GM23338 (cell line): ENCODE measurements around the gene NUBP1. TPM values are rescaled to one million over a fixed set of nuclear protein-coding genes. Genes with fewer than 3 reads are reported as not detected.

Source experiments
- ATAC-seq: fragments of 200-7000 bp; cut with Tn5 transposase; 3 replicates; pipeline ENCODE4 v1.9.1; 2020
- DNase-seq: peaks from one replicate; pipeline ENCODE4 v3.0.0-alpha.2; 2015; ENCODE audit warnings: low spot score
- H2AFZ ChIP-seq: fragments of 200-600 bp; sonication (generic); 2 replicates; pipeline ENCODE4 v1.8.0; 2016; ENCODE audit warnings: antibody characterized with exemption, mild to moderate bottlenecking, moderate library complexity
- H3F3A ChIP-seq: fragments of 200-600 bp; sonication (generic); replicated peaks from 2 replicates; pipeline ENCODE4 v1.8.0; 2017; ENCODE audit warnings: antibody characterized with exemption, mixed run types, low read depth
- H3K27ac ChIP-seq: fragments of 200-600 bp; sonication (generic); 2 replicates; pipeline ENCODE4 v1.6.1; 2016; ENCODE audit warnings: low read depth
- H3K27me3 ChIP-seq: fragments of 200-600 bp; sonication (generic); 2 replicates; pipeline ENCODE4 v1.8.0; 2016; ENCODE audit warnings: mild to moderate bottlenecking, mixed run types, moderate library complexity; ENCODE audit not compliant: insufficient read depth
- H3K36me3 ChIP-seq: fragments of 200-600 bp; sonication (generic); 2 replicates; pipeline ENCODE4 v1.8.0; 2016; ENCODE audit warnings: mild to moderate bottlenecking; ENCODE audit not compliant: insufficient read depth
- H3K4me1 ChIP-seq: fragments of 200-600 bp; sonication (generic); 2 replicates; pipeline ENCODE4 v1.8.0; 2016; ENCODE audit warnings: mild to moderate bottlenecking, moderate library complexity; ENCODE audit not compliant: insufficient read depth
- H3K4me2 ChIP-seq: fragments of 200-600 bp; sonication (generic); 2 replicates; pipeline ENCODE4 v1.7.1; 2017; ENCODE audit warnings: mixed run types
- H3K4me3 ChIP-seq: fragments of 200-600 bp; sonication (generic); 2 replicates; pipeline ENCODE4 v1.6.1; 2016; ENCODE audit warnings: mixed run types
- H3K79me2 ChIP-seq: fragments of 200-600 bp; sonication (generic); replicated peaks from 2 replicates; pipeline ENCODE4 v1.8.0; 2017; ENCODE audit warnings: mild to moderate bottlenecking; ENCODE audit not compliant: insufficient read depth
- H3K9me2 ChIP-seq: fragments of 200-600 bp; sonication (generic); 2 replicates; pipeline ENCODE4 v1.8.0; 2017; ENCODE audit not compliant: insufficient read depth
- H4K20me1 ChIP-seq: fragments of 200-600 bp; sonication (generic); replicated peaks from 2 replicates; pipeline ENCODE4 v1.8.0; 2017; ENCODE audit warnings: mild to moderate bottlenecking; ENCODE audit not compliant: insufficient read depth
- H3K27ac Mint-ChIP-seq: 2 replicates; pipeline ENCODE4 v1.8.0; 2020; ENCODE audit warnings: inconsistent platforms, mild to moderate bottlenecking, moderate library complexity, mixed read lengths
- H3K27me3 Mint-ChIP-seq: 3 replicates; pipeline ENCODE4 v1.8.0; 2022; ENCODE audit warnings: low read depth, mild to moderate bottlenecking, moderate library complexity, mixed read lengths, inconsistent platforms; ENCODE audit not compliant: insufficient read depth, poor library complexity
- H3K36me3 Mint-ChIP-seq: 3 replicates; pipeline ENCODE4 v1.8.0; 2021; ENCODE audit warnings: low read depth, mild to moderate bottlenecking, inconsistent platforms, moderate library complexity, mixed read lengths
- H3K4me1 Mint-ChIP-seq: 3 replicates; pipeline ENCODE4 v1.8.0; 2020; ENCODE audit warnings: mild to moderate bottlenecking, inconsistent platforms, mixed read lengths
- H3K4me3 Mint-ChIP-seq: 3 replicates; pipeline ENCODE4 v1.8.0; 2021; ENCODE audit warnings: moderate library complexity, mild to moderate bottlenecking, inconsistent platforms, mixed read lengths
- H3K9me3 Mint-ChIP-seq: 3 replicates; pipeline ENCODE4 v1.8.0; 2020; ENCODE audit warnings: moderate library complexity, mild to moderate bottlenecking, inconsistent platforms, mixed read lengths
- CREB1 ChIP-seq: fragments of 250-450 bp; sonication (Bioruptor Pico); IDR thresholded peaks from 2 replicates; pipeline ENCODE4 v1.5.0; 2020; ENCODE audit warnings: low read depth, mild to moderate bottlenecking, moderate library complexity
- EZH2 ChIP-seq: fragments of 200-600 bp; sonication (generic); IDR thresholded peaks from one replicate; pipeline ENCODE4 v1.8.0; 2017; ENCODE audit warnings: antibody characterized with exemption, mild to moderate bottlenecking, low read depth; ENCODE audit not compliant: unreplicated experiment
- EZH2phosphoT487 ChIP-seq: fragments of 200-600 bp; sonication (generic); IDR thresholded peaks from one replicate; pipeline ENCODE4 v1.8.1; 2018; ENCODE audit warnings: antibody characterized with exemption; ENCODE audit not compliant: unreplicated experiment
- JUNB ChIP-seq: IDR thresholded peaks from one replicate; pipeline ENCODE4 v1.6.1; 2016; ENCODE audit warnings: antibody characterized with exemption; ENCODE audit not compliant: unreplicated experiment
- NANOG ChIP-seq: IDR thresholded peaks from 2 replicates; pipeline ENCODE4 v1.6.1; 2016; ENCODE audit warnings: antibody characterized with exemption, borderline replicate concordance
- POLR2AphosphoS5 ChIP-seq: IDR thresholded peaks from 2 replicates; pipeline ENCODE4 v1.6.1; 2016; ENCODE audit warnings: antibody characterized with exemption, low read depth
- STAT1 ChIP-seq: IDR thresholded peaks from one replicate; pipeline ENCODE4 v1.6.1; 2016; ENCODE audit warnings: antibody characterized with exemption; ENCODE audit not compliant: unreplicated experiment
- ZNF114 ChIP-seq: fragments of 250-450 bp; sonication (Bioruptor Pico); IDR thresholded peaks from 2 replicates; pipeline ENCODE4 v1.5.0; 2020; ENCODE audit warnings: mild to moderate bottlenecking, moderate library complexity
- ZNF331 ChIP-seq: fragments of 250-450 bp; sonication (Bioruptor Pico); IDR thresholded peaks from 2 replicates; pipeline ENCODE4 v1.5.0; 2020; ENCODE audit warnings: low read depth, mild to moderate bottlenecking, moderate library complexity
- polyA plus RNA-seq: library from polyadenylated mRNA; unstranded; fragments of >200 nt; fragmentation: Nextera tagmentation; extraction: Ambion mirVana; gene quantifications from 2 replicates; pipeline ENCODE4 v1.2.1, GENCODE V29; 2016
- total RNA-seq: library from RNA; depleted of rRNA; stranded (reverse); fragments of >200 nt; shearing (Covaris generic); gene quantifications from 2 replicates; pipeline ENCODE4 v1.2.3, GENCODE V29; 2014
- TF ChIP-seq, protein P1 (sequence below): fragments of 250-450 bp; sonication (Bioruptor Pico); IDR thresholded peaks from 2 replicates; pipeline ENCODE4 v1.5.0; 2020; ENCODE audit warnings: mild to moderate bottlenecking, moderate library complexity
- TF ChIP-seq, protein P2 (sequence below), 2 experiments: fragments of 200-600 bp in 1 of 2; sonication (generic) in 1 of 2; conservative IDR thresholded peaks; 2 replicates each; pipeline versions ENCODE4 v1.5.1 to v1.6.1; 2016 to 2017; ENCODE audit warnings: antibody characterized with exemption in 2 of 2, low read depth in 2 of 2, mild to moderate bottlenecking in 2 of 2, moderate library complexity in 1 of 2
- TF ChIP-seq, protein P3 (sequence below): IDR thresholded peaks from 2 replicates; pipeline ENCODE4 v1.6.1; 2016; ENCODE audit warnings: antibody characterized with exemption
- TF ChIP-seq, protein P4 (sequence below): IDR thresholded peaks from one replicate; pipeline ENCODE4 v1.6.1; 2018; ENCODE audit warnings: antibody characterized with exemption; ENCODE audit not compliant: unreplicated experiment

NUBP1 gene
- total and polyA plus RNA-seq, 2 experiments from 2014 or later = 22.8 to 41.2 TPM

DNA sequence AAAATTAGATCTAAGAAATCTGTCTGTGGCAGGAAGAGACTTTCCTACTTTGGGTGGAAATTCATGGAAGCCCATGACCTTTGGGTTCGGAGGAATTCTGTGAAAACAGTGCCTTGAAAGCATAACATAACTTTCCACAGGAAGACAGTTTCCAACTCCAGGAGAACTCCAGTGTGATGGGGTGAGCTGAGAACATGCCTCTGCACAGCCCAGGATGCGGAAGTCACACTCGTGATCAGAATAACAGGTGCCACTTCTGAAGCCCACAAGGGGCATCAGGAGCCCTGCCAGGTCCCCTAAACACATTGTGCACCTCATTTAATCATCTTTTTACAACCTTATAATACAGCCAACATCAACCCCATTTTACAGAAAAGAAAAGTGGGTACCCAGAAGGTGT lies 65.2 kb downstream of the NUBP1 start:
- ATAC-seq (no peak), DNase-seq (no peak)
- H2AFZ ChIP-seq = no peak overlapping the region
- TF ChIP-seq NANOG (no peak), EZH2 (no peak), JUNB (no peak), POLR2AphosphoS5 (no peak), ZNF114 (CRISPR knock-in tag) (no peak), CREB1 (CRISPR knock-in tag) (no peak), EZH2phosphoT487 (no peak), ZNF331 (CRISPR knock-in tag) (no peak), STAT1 (no peak)
- TF ChIP-seq, protein P1, sequence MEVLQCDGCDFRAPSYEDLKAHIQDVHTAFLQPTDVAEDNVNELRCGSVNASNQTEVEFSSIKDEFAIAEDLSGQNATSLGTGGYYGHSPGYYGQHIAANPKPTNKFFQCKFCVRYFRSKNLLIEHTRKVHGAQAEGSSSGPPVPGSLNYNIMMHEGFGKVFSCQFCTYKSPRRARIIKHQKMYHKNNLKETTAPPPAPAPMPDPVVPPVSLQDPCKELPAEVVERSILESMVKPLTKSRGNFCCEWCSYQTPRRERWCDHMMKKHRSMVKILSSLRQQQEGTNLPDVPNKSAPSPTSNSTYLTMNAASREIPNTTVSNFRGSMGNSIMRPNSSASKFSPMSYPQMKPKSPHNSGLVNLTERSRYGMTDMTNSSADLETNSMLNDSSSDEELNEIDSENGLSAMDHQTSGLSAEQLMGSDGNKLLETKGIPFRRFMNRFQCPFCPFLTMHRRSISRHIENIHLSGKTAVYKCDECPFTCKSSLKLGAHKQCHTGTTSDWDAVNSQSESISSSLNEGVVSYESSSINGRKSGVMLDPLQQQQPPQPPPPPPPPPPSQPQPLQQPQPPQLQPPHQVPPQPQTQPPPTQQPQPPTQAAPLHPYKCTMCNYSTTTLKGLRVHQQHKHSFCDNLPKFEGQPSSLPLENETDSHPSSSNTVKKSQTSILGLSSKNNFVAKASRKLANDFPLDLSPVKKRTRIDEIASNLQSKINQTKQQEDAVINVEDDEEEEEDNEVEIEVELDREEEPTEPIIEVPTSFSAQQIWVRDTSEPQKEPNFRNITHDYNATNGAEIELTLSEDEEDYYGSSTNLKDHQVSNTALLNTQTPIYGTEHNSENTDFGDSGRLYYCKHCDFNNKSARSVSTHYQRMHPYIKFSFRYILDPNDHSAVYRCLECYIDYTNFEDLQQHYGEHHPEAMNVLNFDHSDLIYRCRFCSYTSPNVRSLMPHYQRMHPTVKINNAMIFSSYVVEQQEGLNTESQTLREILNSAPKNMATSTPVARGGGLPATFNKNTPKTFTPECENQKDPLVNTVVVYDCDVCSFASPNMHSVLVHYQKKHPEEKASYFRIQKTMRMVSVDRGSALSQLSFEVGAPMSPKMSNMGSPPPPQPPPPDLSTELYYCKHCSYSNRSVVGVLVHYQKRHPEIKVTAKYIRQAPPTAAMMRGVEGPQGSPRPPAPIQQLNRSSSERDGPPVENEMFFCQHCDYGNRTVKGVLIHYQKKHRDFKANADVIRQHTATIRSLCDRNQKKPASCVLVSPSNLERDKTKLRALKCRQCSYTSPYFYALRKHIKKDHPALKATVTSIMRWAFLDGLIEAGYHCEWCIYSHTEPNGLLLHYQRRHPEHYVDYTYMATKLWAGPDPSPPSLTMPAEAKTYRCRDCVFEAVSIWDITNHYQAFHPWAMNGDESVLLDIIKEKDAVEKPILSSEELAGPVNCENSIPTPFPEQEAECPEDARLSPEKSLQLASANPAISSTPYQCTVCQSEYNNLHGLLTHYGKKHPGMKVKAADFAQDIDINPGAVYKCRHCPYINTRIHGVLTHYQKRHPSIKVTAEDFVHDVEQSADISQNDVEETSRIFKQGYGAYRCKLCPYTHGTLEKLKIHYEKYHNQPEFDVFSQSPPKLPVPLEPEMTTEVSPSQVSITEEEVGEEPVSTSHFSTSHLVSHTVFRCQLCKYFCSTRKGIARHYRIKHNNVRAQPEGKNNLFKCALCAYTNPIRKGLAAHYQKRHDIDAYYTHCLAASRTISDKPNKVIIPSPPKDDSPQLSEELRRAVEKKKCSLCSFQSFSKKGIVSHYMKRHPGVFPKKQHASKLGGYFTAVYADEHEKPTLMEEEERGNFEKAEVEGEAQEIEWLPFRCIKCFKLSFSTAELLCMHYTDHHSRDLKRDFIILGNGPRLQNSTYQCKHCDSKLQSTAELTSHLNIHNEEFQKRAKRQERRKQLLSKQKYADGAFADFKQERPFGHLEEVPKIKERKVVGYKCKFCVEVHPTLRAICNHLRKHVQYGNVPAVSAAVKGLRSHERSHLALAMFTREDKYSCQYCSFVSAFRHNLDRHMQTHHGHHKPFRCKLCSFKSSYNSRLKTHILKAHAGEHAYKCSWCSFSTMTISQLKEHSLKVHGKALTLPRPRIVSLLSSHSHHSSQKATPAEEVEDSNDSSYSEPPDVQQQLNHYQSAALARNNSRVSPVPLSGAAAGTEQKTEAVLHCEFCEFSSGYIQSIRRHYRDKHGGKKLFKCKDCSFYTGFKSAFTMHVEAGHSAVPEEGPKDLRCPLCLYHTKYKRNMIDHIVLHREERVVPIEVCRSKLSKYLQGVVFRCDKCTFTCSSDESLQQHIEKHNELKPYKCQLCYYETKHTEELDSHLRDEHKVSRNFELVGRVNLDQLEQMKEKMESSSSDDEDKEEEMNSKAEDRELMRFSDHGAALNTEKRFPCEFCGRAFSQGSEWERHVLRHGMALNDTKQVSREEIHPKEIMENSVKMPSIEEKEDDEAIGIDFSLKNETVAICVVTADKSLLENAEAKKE (CRISPR knock-in tag) = no peak
- TF ChIP-seq, protein P2, sequence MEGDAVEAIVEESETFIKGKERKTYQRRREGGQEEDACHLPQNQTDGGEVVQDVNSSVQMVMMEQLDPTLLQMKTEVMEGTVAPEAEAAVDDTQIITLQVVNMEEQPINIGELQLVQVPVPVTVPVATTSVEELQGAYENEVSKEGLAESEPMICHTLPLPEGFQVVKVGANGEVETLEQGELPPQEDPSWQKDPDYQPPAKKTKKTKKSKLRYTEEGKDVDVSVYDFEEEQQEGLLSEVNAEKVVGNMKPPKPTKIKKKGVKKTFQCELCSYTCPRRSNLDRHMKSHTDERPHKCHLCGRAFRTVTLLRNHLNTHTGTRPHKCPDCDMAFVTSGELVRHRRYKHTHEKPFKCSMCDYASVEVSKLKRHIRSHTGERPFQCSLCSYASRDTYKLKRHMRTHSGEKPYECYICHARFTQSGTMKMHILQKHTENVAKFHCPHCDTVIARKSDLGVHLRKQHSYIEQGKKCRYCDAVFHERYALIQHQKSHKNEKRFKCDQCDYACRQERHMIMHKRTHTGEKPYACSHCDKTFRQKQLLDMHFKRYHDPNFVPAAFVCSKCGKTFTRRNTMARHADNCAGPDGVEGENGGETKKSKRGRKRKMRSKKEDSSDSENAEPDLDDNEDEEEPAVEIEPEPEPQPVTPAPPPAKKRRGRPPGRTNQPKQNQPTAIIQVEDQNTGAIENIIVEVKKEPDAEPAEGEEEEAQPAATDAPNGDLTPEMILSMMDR (conservative IDR thresholded peaks at IDR 0.05; ENCODE audit: low read depth in 2 of 2) = no peak
- TF ChIP-seq, protein P3, sequence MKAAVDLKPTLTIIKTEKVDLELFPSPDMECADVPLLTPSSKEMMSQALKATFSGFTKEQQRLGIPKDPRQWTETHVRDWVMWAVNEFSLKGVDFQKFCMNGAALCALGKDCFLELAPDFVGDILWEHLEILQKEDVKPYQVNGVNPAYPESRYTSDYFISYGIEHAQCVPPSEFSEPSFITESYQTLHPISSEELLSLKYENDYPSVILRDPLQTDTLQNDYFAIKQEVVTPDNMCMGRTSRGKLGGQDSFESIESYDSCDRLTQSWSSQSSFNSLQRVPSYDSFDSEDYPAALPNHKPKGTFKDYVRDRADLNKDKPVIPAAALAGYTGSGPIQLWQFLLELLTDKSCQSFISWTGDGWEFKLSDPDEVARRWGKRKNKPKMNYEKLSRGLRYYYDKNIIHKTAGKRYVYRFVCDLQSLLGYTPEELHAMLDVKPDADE = no peak
- TF ChIP-seq, protein P4, sequence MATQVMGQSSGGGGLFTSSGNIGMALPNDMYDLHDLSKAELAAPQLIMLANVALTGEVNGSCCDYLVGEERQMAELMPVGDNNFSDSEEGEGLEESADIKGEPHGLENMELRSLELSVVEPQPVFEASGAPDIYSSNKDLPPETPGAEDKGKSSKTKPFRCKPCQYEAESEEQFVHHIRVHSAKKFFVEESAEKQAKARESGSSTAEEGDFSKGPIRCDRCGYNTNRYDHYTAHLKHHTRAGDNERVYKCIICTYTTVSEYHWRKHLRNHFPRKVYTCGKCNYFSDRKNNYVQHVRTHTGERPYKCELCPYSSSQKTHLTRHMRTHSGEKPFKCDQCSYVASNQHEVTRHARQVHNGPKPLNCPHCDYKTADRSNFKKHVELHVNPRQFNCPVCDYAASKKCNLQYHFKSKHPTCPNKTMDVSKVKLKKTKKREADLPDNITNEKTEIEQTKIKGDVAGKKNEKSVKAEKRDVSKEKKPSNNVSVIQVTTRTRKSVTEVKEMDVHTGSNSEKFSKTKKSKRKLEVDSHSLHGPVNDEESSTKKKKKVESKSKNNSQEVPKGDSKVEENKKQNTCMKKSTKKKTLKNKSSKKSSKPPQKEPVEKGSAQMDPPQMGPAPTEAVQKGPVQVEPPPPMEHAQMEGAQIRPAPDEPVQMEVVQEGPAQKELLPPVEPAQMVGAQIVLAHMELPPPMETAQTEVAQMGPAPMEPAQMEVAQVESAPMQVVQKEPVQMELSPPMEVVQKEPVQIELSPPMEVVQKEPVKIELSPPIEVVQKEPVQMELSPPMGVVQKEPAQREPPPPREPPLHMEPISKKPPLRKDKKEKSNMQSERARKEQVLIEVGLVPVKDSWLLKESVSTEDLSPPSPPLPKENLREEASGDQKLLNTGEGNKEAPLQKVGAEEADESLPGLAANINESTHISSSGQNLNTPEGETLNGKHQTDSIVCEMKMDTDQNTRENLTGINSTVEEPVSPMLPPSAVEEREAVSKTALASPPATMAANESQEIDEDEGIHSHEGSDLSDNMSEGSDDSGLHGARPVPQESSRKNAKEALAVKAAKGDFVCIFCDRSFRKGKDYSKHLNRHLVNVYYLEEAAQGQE = no peak
- H3K4me3 Mint-ChIP-seq = no peak overlapping the region
- H3K4me1 Mint-ChIP-seq = no peaks in the 10 kb centered on the region
- no peaks in the 10 kb centered on the region for H3K9me3 Mint-ChIP-seq
- no peak overlapping the region for H3K4me3 ChIP-seq
- H3K27me3 Mint-ChIP-seq = peaks cover 5% of the 10 kb centered on the region
- H4K20me1 ChIP-seq = no peaks in the 10 kb centered on the region
- no peaks in the 10 kb centered on the region for H3F3A ChIP-seq
- H3K4me1 ChIP-seq = no peaks in the 10 kb centered on the region
- H3K4me2 ChIP-seq = no peak overlapping the region
- H3K27me3 ChIP-seq = no peaks in the 10 kb centered on the region
- H3K27ac ChIP-seq = no peak overlapping the region
- H3K9me2 ChIP-seq = no peaks in the 10 kb centered on the region
- H3K36me3 ChIP-seq = no peaks in the 10 kb centered on the region
- H3K79me2 ChIP-seq = no peaks in the 10 kb centered on the region
- no peaks in the 10 kb centered on the region; the same call in 2 of the 3 replicates for H3K36me3 Mint-ChIP-seq
- H3K27ac Mint-ChIP-seq = no peak overlapping the region
